DMS 273 (cell line): Measurements from ENCODE around the gene METTL14.

Experiments
- DNase-seq: peaks from one replicate; lab custom pipeline; 2025; ENCODE audit not compliant: unreplicated experiment; lab: John Stamatoyannopoulos, UW

Gene METTL14

GRCh38 chr4:118732591-118733330 is 47.6 kb downstream of the METTL14 start:
- no peak for DNase-seq

GRCh38 chr4:118734491-118735205 is 49.5 kb downstream of the METTL14 start:
- no peak for DNase-seq

GRCh38 chr4:118736900-118737299 is 51.7 kb downstream of the METTL14 start:
- no peak for DNase-seq

GRCh38 chr4:118738090-118738489 is 52.9 kb downstream of the METTL14 start:
- no peak for DNase-seq

GRCh38 chr4:118739022-118739713 is 54.0 kb downstream of the METTL14 start:
- DNase-seq: no peak

DNA sequence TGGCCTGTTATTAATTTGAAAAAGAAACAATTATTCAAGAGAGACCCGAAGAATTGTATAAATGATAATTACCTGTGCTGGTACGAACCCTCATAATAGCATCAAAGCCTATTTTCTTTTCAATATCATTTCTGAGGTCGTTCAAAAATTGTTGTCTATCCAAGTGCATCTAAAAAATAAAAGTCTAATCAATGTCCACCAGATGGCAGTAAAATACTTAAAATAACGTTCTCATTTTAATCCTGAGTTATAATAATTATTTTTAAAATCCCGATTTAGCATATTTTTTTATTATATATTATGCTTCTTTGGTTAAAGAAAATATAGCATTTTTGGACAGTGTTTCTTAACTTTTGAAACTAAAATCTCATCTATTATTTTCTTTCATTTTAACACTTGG is 55.7 kb downstream of the METTL14 start:
- DNase-seq: peak; percentile 38

GRCh38 chr4:118741301-118741855 is 56.2 kb downstream of the METTL14 start:
- no peak for DNase-seq

- DNase-seq: no peak
These were observed 56.9 kb downstream of the METTL14 start for GRCh38 chr4:118742050-118742449.

GRCh38 chr4:118743867-118744266 is 58.7 kb downstream of the METTL14 start:
- no peak for DNase-seq

GRCh38 chr4:118745357-118745756 is 60.2 kb downstream of the METTL14 start:
- DNase-seq: no peak

GRCh38 chr4:118746251-118746919 is 61.2 kb downstream of the METTL14 start:
- no peak for DNase-seq

- no peak for DNase-seq
These were observed 64.3 kb downstream of the METTL14 start for GRCh38 chr4:118749347-118749988.

GRCh38 chr4:118751629-118752323 is 66.6 kb downstream of the METTL14 start:
- DNase-seq: no peak

- no peak for DNase-seq
These were observed 67.4 kb downstream of the METTL14 start for GRCh38 chr4:118752551-118752950.

- no peak for DNase-seq
These were observed 67.9 kb downstream of the METTL14 start for GRCh38 chr4:118753096-118753495.

- DNase-seq: no peak
These were observed 68.5 kb downstream of the METTL14 start for GRCh38 chr4:118753685-118754084.

DNA sequence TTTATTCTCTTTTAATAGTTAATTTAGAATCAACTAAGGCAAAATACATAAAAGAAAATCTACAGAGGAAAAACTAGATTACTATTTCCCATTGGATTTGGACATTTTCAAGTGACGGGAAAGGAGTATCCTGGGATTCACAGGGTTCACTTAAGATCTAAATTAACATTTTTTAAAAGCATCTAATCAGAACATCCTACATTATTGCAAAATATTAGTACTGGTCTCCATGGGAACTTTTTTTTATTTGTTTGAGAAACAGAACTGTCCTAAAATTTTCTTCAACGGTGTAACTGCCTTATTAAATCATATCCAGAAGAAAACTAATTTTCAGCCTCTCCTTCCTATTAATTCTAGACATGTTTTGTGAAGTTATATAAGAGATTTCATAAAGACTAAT is 69.7 kb downstream of the METTL14 start:
- no peak for DNase-seq

- no peak for DNase-seq
These were observed 70.4 kb downstream of the METTL14 start for GRCh38 chr4:118755438-118756226.

GRCh38 chr4:118756429-118756828 is 71.2 kb downstream of the METTL14 start:
- DNase-seq: no peak
